Natural killer cell (primary cell): ENCODE data around the gene ZNF837. TPM values are rescaled to one million over a fixed set of nuclear protein-coding genes. Genes with fewer than 3 reads are reported as not detected.
A peak's percentile ranks its signal among the peaks of the same experiment; 100 is the strongest.
"Not testable (repeated sequence)": the region's sequence is repeated elsewhere in the genome, so short reads cannot be mapped to it uniquely, and the experiment has no call there.

Source experiments
- ATAC-seq, 3 donors: fragments of 150-1000 bp in 2 of 3; fragments of 200-7000 bp in 1 of 3; cut with Tn5 transposase; 1 replicate in 1 of 3; 2 replicates in 2 of 3; pipeline ENCODE4 v1.10.0; 2021; ENCODE audit warnings: mild to moderate bottlenecking in 2 of 3, moderate library complexity in 2 of 3
- DNase-seq, 2 donors: peaks; one replicate each; pipeline versions ENCODE4 v3.0.0 to v3.0.0-alpha.2; 2013 to 2021; ENCODE audit warnings: mixed read lengths in 1 of 2
- H3K27ac ChIP-seq: one replicate; pipeline ENCODE4 v1.5.1; 2013; ENCODE audit warnings: mild to moderate bottlenecking, low read length
- H3K27me3 ChIP-seq: one replicate; pipeline ENCODE4 v1.6.1; 2013; ENCODE audit warnings: low read length; ENCODE audit not compliant: control insufficient read depth, insufficient read depth
- H3K36me3 ChIP-seq: one replicate; pipeline ENCODE4 v1.6.1; 2013; ENCODE audit warnings: low read length; ENCODE audit not compliant: control insufficient read depth, insufficient read depth
- H3K4me1 ChIP-seq: one replicate; pipeline ENCODE4 v1.6.1; 2013; ENCODE audit warnings: low read length; ENCODE audit not compliant: control insufficient read depth, insufficient read depth
- H3K4me3 ChIP-seq: one replicate; pipeline ENCODE4 v1.5.1; 2013; ENCODE audit warnings: low read length
- H3K9me3 ChIP-seq: one replicate; pipeline ENCODE4 v1.6.1; 2013; ENCODE audit warnings: low read length; ENCODE audit not compliant: control insufficient read depth, insufficient read depth
- H3K27ac Mint-ChIP-seq, 2 donors: one replicate each; pipeline ENCODE4 v1.8.0; 2022; ENCODE audit warnings: mild to moderate bottlenecking in 2 of 2, mixed read lengths in 2 of 2, moderate library complexity in 1 of 2
- H3K27me3 Mint-ChIP-seq, 2 donors: one replicate each; pipeline ENCODE4 v1.8.0; 2022; ENCODE audit warnings: low read depth in 2 of 2, mixed read lengths in 2 of 2
- H3K36me3 Mint-ChIP-seq: one replicate; pipeline ENCODE4 v1.8.0; 2022; ENCODE audit warnings: mixed read lengths
- H3K4me1 Mint-ChIP-seq, 2 donors: one replicate each; pipeline ENCODE4 v1.8.0; 2022; ENCODE audit warnings: mixed read lengths in 2 of 2
- H3K4me3 Mint-ChIP-seq: one replicate; pipeline ENCODE4 v1.8.0; 2022; ENCODE audit warnings: mild to moderate bottlenecking, moderate library complexity, mixed read lengths
- H3K9me3 Mint-ChIP-seq, 2 donors: one replicate each; pipeline ENCODE4 v1.8.0; 2022; ENCODE audit warnings: mixed read lengths in 2 of 2
- WGBS: methylation state at CpG from one replicate; pipeline ENCODE4 v1.1.7; 2013; ENCODE audit warnings: missing lambda C conversion rate; ENCODE audit not compliant: insufficient coverage; 5-methylcytosine and 5-hydroxymethylcytosine counted together
- intact Hi-C: fragments of 100-400 bp; cut with micrococcal nuclease; formaldehyde crosslinking; loops from one replicate; pipeline ENCODE4 v1.14.2; 2022
- total RNA-seq, 4 donors: library from RNA; stranded (reverse); fragments of 120-200 nt in 1 of 4; gene quantifications; one replicate each; pipeline versions ENCODE4 v1.2.3 to v1.2.4, GENCODE V29; 2013 to 2022
- TF ChIP-seq, protein P1 (sequence below): fragments of 200-600 bp; IDR thresholded peaks from one replicate; pipeline ENCODE4 v1.8.0; 2022; ENCODE audit warnings: antibody characterized with exemption

Gene ZNF837
- total RNA-seq, 3 donors from 2014 or later (not counting 1 experiment from before 2014, with no cell fraction given): 0.63 to 1.4 (median 1.3) TPM

DNA sequence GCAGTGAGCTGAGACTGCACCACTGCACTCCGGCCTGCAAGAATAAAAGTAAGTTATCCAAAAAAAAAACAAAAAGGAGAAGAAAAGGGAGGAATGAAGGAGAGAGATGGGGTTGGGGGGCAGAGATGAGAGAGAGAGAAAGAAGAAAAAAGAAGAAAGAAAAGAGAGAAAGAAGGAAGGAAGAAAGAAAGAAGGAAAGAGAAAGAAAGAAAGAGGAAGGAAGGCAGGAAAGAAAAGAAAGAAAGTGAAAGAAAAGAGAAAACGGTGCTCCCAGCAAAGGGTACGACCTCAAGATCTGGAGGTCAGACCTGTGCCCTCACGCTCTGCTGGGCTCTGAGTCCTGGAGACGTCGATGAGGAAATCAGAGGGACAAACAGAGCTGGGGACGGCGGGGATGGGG, 31.2 kb downstream of the ZNF837 start:
- Histone ChIP-seq H3K9me3 (no peaks in the 10 kb centered on the region), H3K4me3 (no peak overlapping the region), H3K27me3 (no peaks in the 10 kb centered on the region), H3K27ac (no peak overlapping the region), H3K36me3 (no peaks in the 10 kb centered on the region), H3K4me1 (peaks cover 23% of the 10 kb centered on the region)
- TF ChIP-seq, protein P1, sequence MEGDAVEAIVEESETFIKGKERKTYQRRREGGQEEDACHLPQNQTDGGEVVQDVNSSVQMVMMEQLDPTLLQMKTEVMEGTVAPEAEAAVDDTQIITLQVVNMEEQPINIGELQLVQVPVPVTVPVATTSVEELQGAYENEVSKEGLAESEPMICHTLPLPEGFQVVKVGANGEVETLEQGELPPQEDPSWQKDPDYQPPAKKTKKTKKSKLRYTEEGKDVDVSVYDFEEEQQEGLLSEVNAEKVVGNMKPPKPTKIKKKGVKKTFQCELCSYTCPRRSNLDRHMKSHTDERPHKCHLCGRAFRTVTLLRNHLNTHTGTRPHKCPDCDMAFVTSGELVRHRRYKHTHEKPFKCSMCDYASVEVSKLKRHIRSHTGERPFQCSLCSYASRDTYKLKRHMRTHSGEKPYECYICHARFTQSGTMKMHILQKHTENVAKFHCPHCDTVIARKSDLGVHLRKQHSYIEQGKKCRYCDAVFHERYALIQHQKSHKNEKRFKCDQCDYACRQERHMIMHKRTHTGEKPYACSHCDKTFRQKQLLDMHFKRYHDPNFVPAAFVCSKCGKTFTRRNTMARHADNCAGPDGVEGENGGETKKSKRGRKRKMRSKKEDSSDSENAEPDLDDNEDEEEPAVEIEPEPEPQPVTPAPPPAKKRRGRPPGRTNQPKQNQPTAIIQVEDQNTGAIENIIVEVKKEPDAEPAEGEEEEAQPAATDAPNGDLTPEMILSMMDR: no peak
- Mint-ChIP-seq H3K27ac (no peak overlapping the region), H3K27me3 (peaks cover 0 to 29% of the 10 kb centered on the region in 2 donors), H3K36me3 (no peaks in the 10 kb centered on the region), H3K4me1 (peaks cover 6 to 15% of the 10 kb centered on the region in 2 donors), H3K4me3 (no peak overlapping the region), H3K9me3 (no peaks in the 10 kb centered on the region)
- ATAC-seq (no peak), DNase-seq (no peak)
- intact Hi-C loops: no loop called here
- 73% methylated on average over 8 of the region's 8 CpGs for WGBS

DNA sequence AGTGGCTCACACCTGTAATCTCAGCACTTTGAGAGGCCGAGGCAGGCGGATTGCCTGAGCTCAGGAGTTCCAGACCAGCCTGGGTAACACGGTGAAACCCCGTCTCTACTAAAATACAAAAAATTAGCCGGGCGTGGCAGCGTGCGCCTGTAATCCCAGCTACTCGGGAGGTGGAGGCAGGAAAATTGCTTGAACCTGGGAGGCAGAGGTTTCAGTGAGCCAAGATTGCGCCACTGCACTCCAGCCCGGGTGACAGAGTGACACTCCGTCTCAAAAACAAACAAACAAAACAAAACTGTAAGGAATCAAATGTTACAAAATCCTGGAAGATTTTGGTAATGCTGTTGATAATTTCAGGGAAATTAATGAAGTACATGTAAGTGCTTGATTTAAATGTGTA, 32.8 kb downstream of the ZNF837 start:
- intact Hi-C loops: not testable (repeated sequence)

DNA sequence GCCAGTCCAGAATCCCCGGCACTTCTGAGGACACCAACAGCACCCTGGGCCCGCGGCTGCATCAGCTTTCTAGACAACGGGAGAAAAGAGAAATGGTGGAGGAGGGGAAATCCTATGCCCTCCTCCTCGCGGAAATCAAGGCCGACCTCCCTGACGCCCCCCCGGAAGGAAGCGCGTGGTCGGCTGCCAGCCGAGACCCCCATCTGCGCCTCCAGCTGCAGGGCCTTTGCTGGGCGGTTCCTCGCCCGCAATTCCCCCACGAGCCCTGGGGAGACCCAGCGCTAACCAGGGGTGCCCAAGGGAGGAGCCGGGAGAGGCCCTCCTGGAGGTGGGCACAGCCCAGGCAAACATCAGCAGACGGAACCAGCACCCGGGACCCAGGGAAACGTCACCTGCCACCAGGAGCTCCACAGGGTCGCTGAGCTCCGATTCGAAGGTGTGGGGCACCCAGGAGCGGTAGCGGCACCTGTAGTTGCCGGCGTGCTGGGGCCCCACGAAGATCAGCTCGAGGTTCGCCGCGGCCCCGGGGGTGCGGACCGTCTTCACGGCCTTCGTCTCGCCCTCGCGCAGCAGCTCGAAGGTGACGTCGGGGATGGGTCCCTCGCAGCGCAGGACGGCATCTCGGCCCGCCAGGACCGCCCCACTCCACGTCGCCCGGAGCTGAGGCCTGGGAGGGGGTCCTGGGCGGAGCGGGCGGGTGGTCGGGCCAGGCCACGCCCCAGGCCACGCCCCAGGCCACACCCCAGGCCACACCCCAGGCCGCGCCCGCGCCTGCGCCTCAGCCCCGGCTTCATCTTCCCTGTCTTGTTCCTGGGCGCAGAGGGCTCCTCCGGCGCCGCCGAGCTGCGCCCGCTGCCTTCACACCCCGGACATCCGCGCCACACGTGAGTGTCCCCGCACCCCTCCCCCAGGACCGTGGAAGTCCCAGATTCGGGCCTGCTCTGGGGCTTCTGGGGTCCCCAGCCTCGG, 33.6 kb downstream of the ZNF837 start:
- 2% methylated on average over 82 of the region's 82 CpGs for WGBS
- Histone ChIP-seq H3K27me3 (no peaks in the 10 kb centered on the region), H3K36me3 (no peaks in the 10 kb centered on the region), H3K4me3 (peak overlapping the region; percentile 62), H3K9me3 (no peaks in the 10 kb centered on the region), H3K4me1 (peaks cover 23% of the 10 kb centered on the region), H3K27ac (peak overlapping the region; percentile 65)
- intact Hi-C loops: no loop called here
- no peaks in the 10 kb centered on the region for H3K9me3 Mint-ChIP-seq
- peaks cover 6 to 15% of the 10 kb centered on the region in 2 donors for H3K4me1 Mint-ChIP-seq
- peak overlapping the region; percentile 90 for H3K4me3 Mint-ChIP-seq
- peak; percentile 85 to 91 (median 86) for ATAC-seq
- peaks cover 0 to 24% of the 10 kb centered on the region in 2 donors for H3K27me3 Mint-ChIP-seq
- H3K27ac Mint-ChIP-seq: peak overlapping the region; percentile 14 to 80
- DNase-seq: peak; percentile 34 to 81
- H3K36me3 Mint-ChIP-seq: no peaks in the 10 kb centered on the region
- TF ChIP-seq, protein P1: no peak

More for the DNA sequence above, 32.8 kb downstream of the ZNF837 start:
- WGBS: 29% methylated on average over 10 of the region's 12 CpGs
- peak overlapping the region; percentile 14 to 80 for H3K27ac Mint-ChIP-seq
- H3K4me1 Mint-ChIP-seq: peaks cover 6 to 15% of the 10 kb centered on the region in 2 donors
- H3K9me3 ChIP-seq, H3K27ac ChIP-seq, H3K9me3 Mint-ChIP-seq, H3K27me3 ChIP-seq, ATAC-seq, DNase-seq, H3K36me3 ChIP-seq, H3K36me3 Mint-ChIP-seq: not testable (repeated sequence)
- Histone ChIP-seq H3K4me3 (peak overlapping the region; percentile 45), H3K4me1 (peaks cover 23% of the 10 kb centered on the region)
- peaks cover 0 to 27% of the 10 kb centered on the region in 2 donors for H3K27me3 Mint-ChIP-seq
- H3K4me3 Mint-ChIP-seq: peak overlapping the region; percentile 90

DNA sequence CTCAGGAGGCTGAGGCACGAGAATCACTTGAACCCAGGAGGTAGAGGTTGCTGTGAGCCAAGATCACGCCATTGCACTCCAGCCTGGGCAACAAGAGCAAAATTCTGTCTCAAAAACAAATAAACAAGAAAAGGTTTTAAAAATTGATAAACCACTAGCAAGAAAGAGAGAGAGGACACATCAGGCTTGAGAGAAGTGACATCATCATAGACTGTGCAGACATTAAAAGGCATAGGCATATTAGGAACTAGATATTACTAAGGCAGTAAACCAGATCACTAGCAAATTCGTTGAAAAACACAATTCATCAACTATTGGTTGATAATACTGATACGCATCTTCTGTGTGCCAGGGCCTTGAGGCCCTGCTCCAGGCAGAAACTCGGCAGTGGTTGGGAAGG, 35.3 kb downstream of the ZNF837 start:
- H3K27me3 ChIP-seq: no peaks in the 10 kb centered on the region
- no peaks in the 10 kb centered on the region for H3K36me3 ChIP-seq
- no peak overlapping the region for H3K27ac ChIP-seq
- intact Hi-C loops: no loop called here
- H3K4me3 ChIP-seq: no peak overlapping the region
- ATAC-seq (no peak), DNase-seq (no peak)
- Mint-ChIP-seq H3K27me3 (peaks cover 0 to 24% of the 10 kb centered on the region in 2 donors), H3K4me1 (peaks cover 6 to 20% of the 10 kb centered on the region in 2 donors), H3K27ac (peak overlapping the region in 1 of 2 donors; percentile 39), H3K4me3 (peak overlapping the region; percentile 79), H3K36me3 (no peaks in the 10 kb centered on the region), H3K9me3 (no peaks in the 10 kb centered on the region)
- TF ChIP-seq, protein P1: no peak
- peaks cover 23% of the 10 kb centered on the region for H3K4me1 ChIP-seq
- H3K9me3 ChIP-seq: no peaks in the 10 kb centered on the region
- WGBS: 87% methylated on average over 4 of the region's 5 CpGs
